Retina (tissue), 1 donor: Measurements from ENCODE around the gene SLC30A10.
"Not testable (repeated sequence)": the region's sequence is repeated elsewhere in the genome, so short reads cannot be mapped to it uniquely, and the experiment has no call there.

ENCODE experiments used
- DNase-seq: peaks from one replicate; pipeline ENCODE4 v3.0.0-alpha.2; 2016

Gene SLC30A10

GRCh38 chr1:219888667-219889066 lies 39.7 kb downstream of the SLC30A10 start:
- DNase-seq, result not testable (repeated sequence)

- no peak for DNase-seq
These were observed 42.7 kb downstream of the SLC30A10 start for GRCh38 chr1:219885680-219886079.

- no peak for DNase-seq
These were observed 44.7 kb downstream of the SLC30A10 start for GRCh38 chr1:219883400-219884332.

- DNase-seq, result no peak
These were observed 45.6 kb downstream of the SLC30A10 start for GRCh38 chr1:219882755-219883154.

GRCh38 chr1:219882096-219882495 lies 46.3 kb downstream of the SLC30A10 start:
- no peak for DNase-seq

GRCh38 chr1:219880765-219881457 lies 47.4 kb downstream of the SLC30A10 start:
- no peak for DNase-seq

GRCh38 chr1:219876798-219877209 lies 51.6 kb downstream of the SLC30A10 start:
- no peak for DNase-seq

GRCh38 chr1:219875860-219876259 lies 52.5 kb downstream of the SLC30A10 start:
- DNase-seq, result no peak

GRCh38 chr1:219872538-219872937 lies 55.8 kb downstream of the SLC30A10 start:
- not testable (repeated sequence) for DNase-seq

GRCh38 chr1:219871427-219872057 lies 56.8 kb downstream of the SLC30A10 start:
- no peak for DNase-seq

- not testable (repeated sequence) for DNase-seq
These were observed 59.7 kb downstream of the SLC30A10 start for GRCh38 chr1:219868615-219869014.
